Caco-2 (cell line): ENCODE measurements around the gene NSDHL. TPM values are rescaled to one million over a fixed set of nuclear protein-coding genes. Genes with fewer than 3 reads are reported as not detected.
A peak's percentile ranks its signal among the peaks of the same experiment; 100 is the strongest.

Source experiments
- BruUV-seq: library from RNA; stranded (reverse); fragments of 400-500 nt; replicated peaks from 2 replicates; lab custom pipeline; 2021; lab: Mats Ljungman, UMichigan
- CTCF ChIA-PET: fragments of 300-600 bp; sonication (Branson Sonifier 250); formaldehyde crosslinking; loops from one replicate; lab custom pipeline; 2022; ENCODE audit warnings: antibody characterized with exemption; lab: Charles Lee
- POLR2A ChIA-PET: fragments of 300-600 bp; sonication (Branson Sonifier 250); formaldehyde crosslinking; loops from one replicate; lab custom pipeline; 2022; ENCODE audit warnings: antibody characterized with exemption; lab: Charles Lee
- DNase-seq, 2 experiments: peaks; one replicate each; pipeline versions ENCODE4 v3.0.0 to v3.0.0-alpha.2; 2020 to 2022
- H3K27me3 ChIP-seq: replicated peaks from 2 replicates; pipeline ENCODE4 v1.6.0; 2011; ENCODE audit warnings: low read length; ENCODE audit not compliant: control insufficient read depth, insufficient read depth
- H3K36me3 ChIP-seq: 2 replicates; pipeline ENCODE4 v1.5.1; 2011; ENCODE audit warnings: low read length; ENCODE audit not compliant: control insufficient read depth, insufficient read depth
- H3K4me1 ChIP-seq: fragments of 250-450 bp; sonication (Bioruptor Pico); 2 replicates; pipeline ENCODE4 v1.5.1; 2020; ENCODE audit warnings: mild to moderate bottlenecking
- H3K4me3 ChIP-seq: 2 replicates; pipeline ENCODE4 v1.5.1; 2011; ENCODE audit warnings: low read depth, mild to moderate bottlenecking, control low read depth, low read length
- H3K9me3 ChIP-seq: fragments of 250-450 bp; sonication (Bioruptor Pico); 2 replicates; pipeline ENCODE4 v1.5.1; 2020; ENCODE audit warnings: mild to moderate bottlenecking, moderate library complexity
- H3K27ac Mint-ChIP-seq: one replicate; pipeline ENCODE4 v1.8.0; 2022; ENCODE audit warnings: mixed read lengths; ENCODE audit not compliant: unreplicated experiment
- H3K27me3 Mint-ChIP-seq: one replicate; pipeline ENCODE4 v1.8.0; 2022; ENCODE audit warnings: mixed read lengths; ENCODE audit not compliant: insufficient read depth, unreplicated experiment
- H3K36me3 Mint-ChIP-seq: one replicate; pipeline ENCODE4 v1.8.0; 2022; ENCODE audit warnings: mild to moderate bottlenecking, mixed read lengths; ENCODE audit not compliant: insufficient read depth, unreplicated experiment
- H3K4me1 Mint-ChIP-seq: one replicate; pipeline ENCODE4 v1.8.0; 2022; ENCODE audit warnings: low read depth, mixed read lengths; ENCODE audit not compliant: unreplicated experiment
- H3K4me3 Mint-ChIP-seq: one replicate; pipeline ENCODE4 v1.8.0; 2022; ENCODE audit warnings: mild to moderate bottlenecking, moderate library complexity, mixed read lengths; ENCODE audit not compliant: unreplicated experiment
- H3K9me3 Mint-ChIP-seq: one replicate; pipeline ENCODE4 v1.8.0; 2022; ENCODE audit warnings: mixed read lengths; ENCODE audit not compliant: unreplicated experiment
- CTCF ChIP-seq, 2 experiments: fragments of 200-600 bp in 1 of 2; IDR thresholded peaks; 1 replicate in 1 of 2; 2 replicates in 1 of 2; pipeline versions ENCODE4 v1.5.1 to v1.8.0; 2011 to 2022; ENCODE audit warnings: antibody characterized with exemption in 1 of 2, control low read depth in 1 of 2, inconsistent platforms in 1 of 2, low read depth in 1 of 2, low read length in 1 of 2, mild to moderate bottlenecking in 1 of 2, moderate library complexity in 1 of 2; ENCODE audit not compliant: insufficient read depth in 1 of 2, severe bottlenecking in 1 of 2, unreplicated experiment in 1 of 2
- intact Hi-C: fragments of 100-400 bp; cut with micrococcal nuclease; formaldehyde crosslinking; loops from one replicate; pipeline ENCODE4 v1.10.0; 2022; ENCODE audit not compliant: unreplicated experiment
- total RNA-seq: library from RNA; stranded (reverse); gene quantifications from 2 replicates; pipeline ENCODE4 v1.2.3, GENCODE V29; 2022

NSDHL gene
- total RNA-seq, 1 experiment from 2014 or later, result 34.9 TPM

DNA sequence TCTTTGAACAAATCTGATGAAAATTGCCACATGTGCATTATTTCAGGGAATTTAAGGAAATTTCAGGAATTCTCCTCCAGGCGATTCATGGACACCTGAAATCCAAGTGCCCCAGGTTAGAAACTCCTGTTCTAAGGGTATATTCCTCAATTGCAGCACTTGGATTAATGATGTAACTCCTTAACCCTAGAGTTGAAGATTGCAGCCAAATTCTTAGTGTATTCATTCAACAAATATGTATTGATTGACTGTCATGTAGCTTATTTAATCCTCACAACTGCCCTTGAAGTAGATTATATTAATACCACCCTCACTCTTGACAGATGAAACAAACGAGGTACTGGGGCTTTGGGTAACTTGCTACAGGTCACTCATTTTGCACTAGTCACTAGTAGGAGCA is 11.6 kb upstream of the NSDHL start:
- no peaks in the 10 kb centered on the region for H3K36me3 Mint-ChIP-seq
- no TSS peak for BruUV-seq
- Histone ChIP-seq H3K36me3 (no peaks in the 10 kb centered on the region), H3K4me1 (no peaks in the 10 kb centered on the region), H3K9me3 (no peaks in the 10 kb centered on the region), H3K27me3 (0 out of 2 replicates have a peak, but pooled peaks cover 1% of the 10 kb centered on the region), H3K4me3 (no peak overlapping the region)
- no peaks in the 10 kb centered on the region for H3K4me1 Mint-ChIP-seq
- intact Hi-C loops, result no loop called here
- TF ChIP-seq CTCF (IDR thresholded peaks at IDR 0.05; ENCODE audit: insufficient read depth in 1 of 2, low read depth in 1 of 2, low read length in 1 of 2, severe bottlenecking in 1 of 2, unreplicated experiment in 1 of 2), result no peak
- POLR2A ChIA-PET, result no interaction called here
- peaks cover 7% of the 10 kb centered on the region for H3K27me3 Mint-ChIP-seq
- no peak overlapping the region for H3K27ac Mint-ChIP-seq
- DNase-seq, result no peak
- H3K4me3 Mint-ChIP-seq, result no peak overlapping the region
- CTCF ChIA-PET, result no interaction called here
- H3K9me3 Mint-ChIP-seq, result no peaks in the 10 kb centered on the region

DNA sequence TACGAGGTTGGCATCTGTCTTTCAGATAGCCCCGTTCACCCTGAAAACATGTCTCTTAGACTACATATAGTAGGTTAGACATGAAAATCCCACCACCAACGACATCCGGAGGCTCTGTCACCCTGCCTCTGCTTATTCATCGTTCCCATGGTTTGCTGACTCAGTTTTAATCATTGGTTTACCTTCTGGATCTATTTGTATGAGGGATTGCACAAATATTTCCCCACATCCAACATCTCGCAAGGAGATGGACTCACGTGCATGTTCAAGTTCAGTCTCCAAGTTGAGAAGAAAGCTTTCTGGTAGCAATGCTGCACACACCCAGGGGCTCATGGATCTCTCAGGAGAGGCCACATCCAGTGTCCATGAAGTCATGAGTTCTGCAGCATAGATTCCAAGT is 11.1 kb upstream of the NSDHL start:
- POLR2A ChIA-PET, result no interaction called here
- H3K36me3 Mint-ChIP-seq, result no peaks in the 10 kb centered on the region
- no peak overlapping the region for H3K4me3 Mint-ChIP-seq
- Histone ChIP-seq H3K4me3 (no peak overlapping the region), H3K4me1 (no peaks in the 10 kb centered on the region), H3K27me3 (0 out of 2 replicates have a peak, but pooled peaks cover 1% of the 10 kb centered on the region), H3K9me3 (no peaks in the 10 kb centered on the region), H3K36me3 (no peaks in the 10 kb centered on the region)
- CTCF ChIA-PET, result no interaction called here
- intact Hi-C loops, result no loop called here
- no peaks in the 10 kb centered on the region for H3K9me3 Mint-ChIP-seq
- BruUV-seq, result no TSS peak
- H3K27ac Mint-ChIP-seq, result no peak overlapping the region
- peaks cover 7% of the 10 kb centered on the region for H3K27me3 Mint-ChIP-seq
- no peaks in the 10 kb centered on the region for H3K4me1 Mint-ChIP-seq
- no peak for TF ChIP-seq CTCF (IDR thresholded peaks at IDR 0.05; ENCODE audit: insufficient read depth in 1 of 2, low read depth in 1 of 2, low read length in 1 of 2, severe bottlenecking in 1 of 2, unreplicated experiment in 1 of 2)
- DNase-seq, result no peak

DNA sequence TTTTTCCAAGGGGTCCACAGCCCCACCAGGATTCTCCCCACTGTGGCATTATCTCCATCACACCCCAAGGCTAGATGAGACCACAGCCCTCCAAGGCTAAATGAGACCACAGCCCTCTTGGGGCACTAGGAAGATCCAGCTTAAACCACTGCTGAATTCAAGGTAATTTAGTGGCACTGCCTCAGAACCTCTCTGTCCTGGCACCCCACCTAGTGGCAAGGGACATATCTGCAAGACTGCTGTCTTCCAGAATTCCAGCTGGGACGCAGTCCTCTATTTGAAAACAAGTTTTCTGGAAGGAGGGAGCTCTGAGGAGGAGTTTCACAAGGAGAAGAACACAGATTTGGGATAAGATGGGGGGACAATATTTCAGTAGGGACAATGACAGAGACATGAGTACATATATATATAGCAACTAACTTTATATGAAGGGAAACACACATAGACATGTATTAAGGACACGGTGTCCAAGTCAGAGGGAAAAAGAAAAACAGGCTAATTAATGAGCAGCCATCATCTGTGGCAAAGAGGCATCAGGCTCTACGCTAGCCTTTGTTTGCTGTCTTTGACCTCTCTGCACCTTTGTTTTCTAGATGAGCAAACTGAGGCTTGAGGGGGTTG is 9.6 kb upstream of the NSDHL start:
- H3K4me1 Mint-ChIP-seq, result no peaks in the 10 kb centered on the region
- no peak overlapping the region for H3K27ac Mint-ChIP-seq
- Histone ChIP-seq H3K9me3 (no peaks in the 10 kb centered on the region), H3K4me3 (no peak overlapping the region), H3K27me3 (0 out of 2 replicates have a peak, but pooled peaks cover 1% of the 10 kb centered on the region), H3K36me3 (no peaks in the 10 kb centered on the region), H3K4me1 (no peaks in the 10 kb centered on the region)
- intact Hi-C loops, result loop anchor here (1.0 kb wide), 2 partner anchors 179 to 1072 kb away; no protein-coding TSS in a partner anchor
- H3K9me3 Mint-ChIP-seq, result no peaks in the 10 kb centered on the region
- no peaks in the 10 kb centered on the region for H3K36me3 Mint-ChIP-seq
- BruUV-seq, result no TSS peak
- no peak overlapping the region for H3K4me3 Mint-ChIP-seq
- TF ChIP-seq CTCF (IDR thresholded peaks at IDR 0.05; ENCODE audit: insufficient read depth in 1 of 2, low read depth in 1 of 2, low read length in 1 of 2, severe bottlenecking in 1 of 2, unreplicated experiment in 1 of 2), result peak; percentile 44 to 64
- H3K27me3 Mint-ChIP-seq, result peaks cover 7% of the 10 kb centered on the region
- ChIA-PET POLR2A (interaction anchor here (2.1 kb wide), 1 partner anchor 10 kb away, joined by 8 read pairs; the partner anchor contains the start of genes CETN2 and NSDHL), CTCF (interaction anchor here (0.5 to 1.6 kb wide), 7 partner anchors 9 to 381 kb away, joined by 3 to 4 read pairs (median 3); partner anchors contain the start of gene NSDHL)
- peak; percentile 34 to 56 for DNase-seq
